Measurements from ENCODE around the gene PDP2. TPM values are rescaled to one million over a fixed set of nuclear protein-coding genes. Genes with fewer than 3 reads are reported as not detected.

The PDP2 gene
- total RNA-seq, 4 donors from 2014 or later, result 2.2 to 5.2 (median 4.1) TPM

DNA sequence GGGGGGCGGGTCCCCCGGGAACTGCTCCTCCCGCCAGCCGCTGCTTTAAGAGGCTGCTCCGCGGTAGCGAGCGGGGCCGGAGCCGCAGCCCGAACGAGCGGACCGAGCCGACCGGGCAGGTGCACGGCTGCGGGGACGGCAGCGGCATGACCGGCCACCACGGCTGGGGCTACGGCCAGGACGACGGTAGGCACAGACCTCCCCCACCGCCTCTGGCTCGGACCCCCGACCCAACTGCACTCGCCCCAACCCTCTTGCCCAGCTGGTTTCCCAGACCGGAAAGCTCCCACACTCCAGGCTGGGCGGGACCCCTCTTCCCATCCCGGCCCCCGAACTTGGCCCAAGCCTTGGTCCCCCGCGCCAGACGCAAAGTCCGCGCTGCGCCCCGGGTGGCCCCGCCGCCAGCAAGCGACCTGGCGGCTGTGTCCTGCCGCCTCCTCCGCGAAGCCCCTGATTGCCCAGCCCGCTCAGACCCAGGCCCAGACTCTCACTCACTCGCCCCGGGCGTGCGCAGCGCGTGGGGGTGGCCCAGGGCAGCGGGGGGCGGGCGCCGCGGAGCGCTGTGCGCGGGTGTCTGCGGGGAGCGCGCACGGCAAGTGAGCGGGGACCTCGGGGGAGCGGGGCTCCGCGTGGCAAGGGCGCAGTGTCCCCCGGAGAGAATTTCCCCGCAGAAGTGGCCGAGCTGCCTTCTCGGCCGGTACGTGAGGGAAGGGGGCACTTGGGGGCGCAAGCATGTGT is 35.8 kb upstream of the PDP2 start, which contains the start of gene CA7:
CA7 (plus strand) TSS at position 73 of the 738 bp plus-strand sequence; CDS start at position 147, 74 bp downstream.
- peaks cover 0 to 6% of the 10 kb centered on the region in 2 donors for H3K4me1 ChIP-seq
- in situ Hi-C loops (cut with MboI; ENCODE audit: low sequenced_read_pairs in 4 of 4) (no loop called here), intact Hi-C loops (cut with DNase I; ENCODE audit: low total_unique reads) (no loop called here)
- H3K4me3 ChIP-seq, result peak within 1 kb of the TSS; percentile 30 to 63 (median 54)
- peak in 1 of 2 donors; percentile 22 for ATAC-seq
- TF ChIP-seq POLR2A (IDR thresholded peaks at IDR 0.05), result no peak
- TF ChIP-seq, protein P1, sequence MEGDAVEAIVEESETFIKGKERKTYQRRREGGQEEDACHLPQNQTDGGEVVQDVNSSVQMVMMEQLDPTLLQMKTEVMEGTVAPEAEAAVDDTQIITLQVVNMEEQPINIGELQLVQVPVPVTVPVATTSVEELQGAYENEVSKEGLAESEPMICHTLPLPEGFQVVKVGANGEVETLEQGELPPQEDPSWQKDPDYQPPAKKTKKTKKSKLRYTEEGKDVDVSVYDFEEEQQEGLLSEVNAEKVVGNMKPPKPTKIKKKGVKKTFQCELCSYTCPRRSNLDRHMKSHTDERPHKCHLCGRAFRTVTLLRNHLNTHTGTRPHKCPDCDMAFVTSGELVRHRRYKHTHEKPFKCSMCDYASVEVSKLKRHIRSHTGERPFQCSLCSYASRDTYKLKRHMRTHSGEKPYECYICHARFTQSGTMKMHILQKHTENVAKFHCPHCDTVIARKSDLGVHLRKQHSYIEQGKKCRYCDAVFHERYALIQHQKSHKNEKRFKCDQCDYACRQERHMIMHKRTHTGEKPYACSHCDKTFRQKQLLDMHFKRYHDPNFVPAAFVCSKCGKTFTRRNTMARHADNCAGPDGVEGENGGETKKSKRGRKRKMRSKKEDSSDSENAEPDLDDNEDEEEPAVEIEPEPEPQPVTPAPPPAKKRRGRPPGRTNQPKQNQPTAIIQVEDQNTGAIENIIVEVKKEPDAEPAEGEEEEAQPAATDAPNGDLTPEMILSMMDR (IDR thresholded peaks at IDR 0.05 in 4 of 5, conservative IDR thresholded peaks at IDR 0.05 in 1 of 5), result no peak
- H3K36me3 ChIP-seq, result no peaks in the 10 kb centered on the region
- DNase-seq, result no peak
- no peaks in the 10 kb centered on the region for H3K9me3 ChIP-seq
- H3K27me3 ChIP-seq, result peaks cover 25 to 30% (median 26%) of the 10 kb centered on the region in 3 donors
- H3K27ac ChIP-seq, result no peak within 1 kb of the TSS

DNA sequence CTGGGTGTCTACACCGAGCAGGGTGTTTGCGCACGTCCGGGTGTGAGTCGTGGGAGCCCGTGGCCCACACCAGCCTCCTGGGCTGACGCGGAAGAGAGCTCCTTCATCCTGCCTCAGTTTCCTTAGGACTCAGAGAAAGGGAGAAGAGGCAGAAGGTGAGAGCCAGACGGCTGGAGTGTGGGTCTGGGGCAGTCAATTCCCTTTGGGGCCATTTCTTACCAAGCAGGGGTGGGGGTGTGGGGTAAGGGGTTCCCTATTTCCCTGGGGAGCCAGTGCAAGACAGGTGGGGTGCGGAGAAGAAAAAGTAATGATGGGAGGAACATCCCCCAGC is 35.3 kb upstream of the PDP2 start:
- Histone ChIP-seq H3K36me3 (no peaks in the 10 kb centered on the region), H3K9me3 (no peaks in the 10 kb centered on the region), H3K4me1 (peaks cover 0 to 6% of the 10 kb centered on the region in 2 donors), H3K27me3 (peaks cover 25 to 30% (median 26%) of the 10 kb centered on the region in 3 donors), H3K27ac (no peak overlapping the region), H3K4me3 (peak overlapping the region in 3 of 4 donors; percentile 48 to 63 (median 60))
- TF ChIP-seq, protein P1 (IDR thresholded peaks at IDR 0.05 in 4 of 5, conservative IDR thresholded peaks at IDR 0.05 in 1 of 5), result no peak
- no peak for TF ChIP-seq POLR2A (IDR thresholded peaks at IDR 0.05)
- in situ Hi-C loops (cut with MboI; ENCODE audit: low sequenced_read_pairs in 4 of 4) (no loop called here), intact Hi-C loops (cut with DNase I; ENCODE audit: low total_unique reads) (no loop called here)
- ATAC-seq (no peak), DNase-seq (no peak)

DNA sequence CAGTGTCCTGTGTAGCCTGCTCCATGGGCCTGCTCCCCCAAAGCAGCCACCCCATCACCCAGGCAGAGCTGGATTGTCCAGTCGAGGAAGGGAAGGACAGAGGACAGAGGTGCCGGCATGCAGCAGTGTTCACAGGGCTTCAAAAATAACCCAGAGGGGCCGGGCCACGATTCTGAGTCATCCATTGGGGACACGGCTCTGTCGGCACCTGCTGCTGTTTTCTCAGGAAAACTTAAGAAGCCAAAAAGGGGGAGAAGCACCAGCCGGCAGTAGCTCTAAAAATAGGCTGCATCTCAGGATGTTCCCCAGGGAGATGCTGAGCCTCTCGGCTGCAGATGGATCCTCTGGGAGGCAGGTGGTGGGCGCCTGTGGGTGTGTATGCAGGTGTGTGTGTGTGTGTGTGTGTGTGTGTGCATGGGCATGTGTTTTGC is 34.5 kb upstream of the PDP2 start:
- Histone ChIP-seq H3K27me3 (peaks cover 25 to 30% (median 26%) of the 10 kb centered on the region in 3 donors), H3K4me3 (no peak overlapping the region), H3K9me3 (no peaks in the 10 kb centered on the region), H3K36me3 (no peaks in the 10 kb centered on the region), H3K4me1 (peaks cover 0 to 6% of the 10 kb centered on the region in 2 donors), H3K27ac (no peak overlapping the region)
- intact Hi-C loops (cut with DNase I; ENCODE audit: low total_unique reads) (no loop called here), in situ Hi-C loops (cut with MboI; ENCODE audit: low sequenced_read_pairs in 4 of 4) (no loop called here)
- peak in 1 of 2 donors; percentile 22 for DNase-seq
- ATAC-seq, result peak in 1 of 2 donors; percentile 77
- no peak for TF ChIP-seq POLR2A (IDR thresholded peaks at IDR 0.05)
- TF ChIP-seq, protein P1 (IDR thresholded peaks at IDR 0.05 in 4 of 5, conservative IDR thresholded peaks at IDR 0.05 in 1 of 5), result no peak

DNA sequence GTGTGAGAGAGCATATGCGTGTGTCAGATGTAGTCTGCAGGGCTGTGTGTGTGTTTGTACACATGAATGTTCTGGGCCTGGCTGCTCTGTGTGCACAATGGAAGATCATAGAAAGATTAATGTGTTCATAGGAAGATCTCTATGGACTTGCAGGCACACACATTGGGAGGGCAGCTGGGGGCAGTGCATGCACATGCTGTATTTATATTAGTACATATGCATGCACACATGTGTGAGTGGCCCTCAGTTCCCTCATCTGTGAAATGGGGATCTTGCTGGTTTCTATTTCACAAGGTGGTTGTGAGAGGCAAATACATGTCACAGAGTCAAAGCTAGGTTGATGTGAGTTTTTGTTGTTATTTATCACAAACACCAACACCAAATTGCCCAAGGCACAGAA is 34.0 kb upstream of the PDP2 start:
- Histone ChIP-seq H3K36me3 (no peaks in the 10 kb centered on the region), H3K4me1 (peaks cover 0 to 6% of the 10 kb centered on the region in 2 donors), H3K27ac (no peak overlapping the region), H3K27me3 (peaks cover 25 to 30% (median 26%) of the 10 kb centered on the region in 3 donors), H3K4me3 (no peak overlapping the region), H3K9me3 (no peaks in the 10 kb centered on the region)
- TF ChIP-seq, protein P1 (IDR thresholded peaks at IDR 0.05 in 4 of 5, conservative IDR thresholded peaks at IDR 0.05 in 1 of 5), result no peak
- TF ChIP-seq POLR2A (IDR thresholded peaks at IDR 0.05), result no peak
- no peak for DNase-seq
- intact Hi-C loops (cut with DNase I; ENCODE audit: low total_unique reads) (no loop called here), in situ Hi-C loops (cut with MboI; ENCODE audit: low sequenced_read_pairs in 4 of 4) (no loop called here)
- no peak for ATAC-seq
